OCI-LY3 (cell line): ENCODE data around the gene SRGAP2B.
"Not testable (repeated sequence)": the region's sequence is repeated elsewhere in the genome, so short reads cannot be mapped to it uniquely, and the experiment has no call there.

Source experiments
- H2AFZ ChIP-seq: fragments of 200-600, 300-600 bp; shearing (Covaris generic); 2 replicates; pipeline ENCODE4 v1.6.0; 2014; ENCODE audit warnings: antibody characterized with exemption, low read depth, low read length
- H3K27ac ChIP-seq: fragments of 200-600, 300-600 bp; sonication (generic); 2 replicates; pipeline ENCODE4 v1.5.1; 2014; ENCODE audit warnings: mild to moderate bottlenecking, low read length, moderate library complexity, mixed read lengths
- H3K27me3 ChIP-seq: fragments of 200-600, 300-600 bp; sonication (generic); 2 replicates; pipeline ENCODE4 v1.6.1; 2014; ENCODE audit warnings: low read depth, low read length, mixed read lengths
- H3K36me3 ChIP-seq: fragments of 200-600, 300-600 bp; sonication (generic); replicated peaks from 2 replicates; pipeline ENCODE3; 2014; ENCODE audit warnings: low read depth, low read length, mixed read lengths
- H3K4me1 ChIP-seq: fragments of 300-600, 200-600 bp; sonication (generic); 2 replicates; pipeline ENCODE4 v1.6.1; 2014; ENCODE audit warnings: low read length, mixed read lengths
- H3K4me2 ChIP-seq: fragments of 200-600, 300-600 bp; sonication (generic); 2 replicates; pipeline ENCODE4 v1.6.1; 2014; ENCODE audit warnings: low read length, mixed read lengths
- H3K4me3 ChIP-seq: fragments of 300-600, 200-600 bp; sonication (generic); 2 replicates; pipeline ENCODE4 v1.5.1; 2014; ENCODE audit warnings: antibody characterized with exemption, mild to moderate bottlenecking, low read length, moderate library complexity
- H3K79me2 ChIP-seq: fragments of 300-600, 200-600 bp; shearing (Covaris generic); 2 replicates; pipeline ENCODE4 v1.6.1; 2014; ENCODE audit warnings: mild to moderate bottlenecking, low read length, mixed read lengths
- H3K9ac ChIP-seq: fragments of 300-600, 200-600 bp; shearing (Covaris generic); 2 replicates; pipeline ENCODE4 v1.6.0; 2014; ENCODE audit warnings: mild to moderate bottlenecking, low read length, moderate library complexity
- H3K9me3 ChIP-seq: fragments of 200-600, 300-600 bp; shearing (Covaris generic); 2 replicates; pipeline ENCODE4 v1.6.1; 2014; ENCODE audit warnings: low read length, mixed read lengths; ENCODE audit not compliant: insufficient read depth
- H4K20me1 ChIP-seq: fragments of 200-600, 300-600 bp; sonication (generic); 2 replicates; pipeline ENCODE4 v1.6.1; 2016; ENCODE audit warnings: low read length, mixed read lengths; ENCODE audit not compliant: insufficient read depth

Gene SRGAP2B

GRCh38 chr1:145093517-145094149, 1.5 kb downstream of the SRGAP2B start:
- H3K4me1 ChIP-seq, H3K36me3 ChIP-seq, H3K27ac ChIP-seq, H2AFZ ChIP-seq, H4K20me1 ChIP-seq, H3K9me3 ChIP-seq, H3K4me2 ChIP-seq, H3K27me3 ChIP-seq, H3K79me2 ChIP-seq, H3K9ac ChIP-seq: not testable (repeated sequence)
- H3K4me3 ChIP-seq: peak overlapping the region; percentile 60

- H3K9me3 ChIP-seq, H2AFZ ChIP-seq, H3K4me2 ChIP-seq, H4K20me1 ChIP-seq, H3K4me3 ChIP-seq, H3K79me2 ChIP-seq, H3K27me3 ChIP-seq, H3K4me1 ChIP-seq, H3K27ac ChIP-seq, H3K36me3 ChIP-seq, H3K9ac ChIP-seq: not testable (repeated sequence)
Observed at GRCh38 chr1:145082483-145083255, 12.5 kb downstream of the SRGAP2B start.

- H3K27me3 ChIP-seq, H4K20me1 ChIP-seq, H3K4me1 ChIP-seq, H3K4me3 ChIP-seq, H3K9ac ChIP-seq, H3K36me3 ChIP-seq, H3K9me3 ChIP-seq, H3K79me2 ChIP-seq, H3K4me2 ChIP-seq, H2AFZ ChIP-seq, H3K27ac ChIP-seq: not testable (repeated sequence)
Observed at GRCh38 chr1:145080193-145080592, 14.9 kb downstream of the SRGAP2B start.

GRCh38 chr1:145079737-145080136, 15.4 kb downstream of the SRGAP2B start:
- H3K27me3 ChIP-seq, H3K9ac ChIP-seq, H3K9me3 ChIP-seq, H3K27ac ChIP-seq, H3K4me2 ChIP-seq, H3K79me2 ChIP-seq, H2AFZ ChIP-seq, H4K20me1 ChIP-seq, H3K4me1 ChIP-seq, H3K36me3 ChIP-seq, H3K4me3 ChIP-seq: not testable (repeated sequence)

GRCh38 chr1:145078787-145079370, 16.2 kb downstream of the SRGAP2B start:
- not testable (repeated sequence) for H3K9me3 ChIP-seq, H3K4me1 ChIP-seq, H3K79me2 ChIP-seq, H2AFZ ChIP-seq, H3K4me2 ChIP-seq, H3K4me3 ChIP-seq, H4K20me1 ChIP-seq, H3K27me3 ChIP-seq, H3K36me3 ChIP-seq, H3K27ac ChIP-seq, H3K9ac ChIP-seq

GRCh38 chr1:145077872-145078786, 17.0 kb downstream of the SRGAP2B start:
- not testable (repeated sequence) for H4K20me1 ChIP-seq, H3K79me2 ChIP-seq, H3K36me3 ChIP-seq, H3K9me3 ChIP-seq, H3K4me2 ChIP-seq, H3K4me3 ChIP-seq, H3K27ac ChIP-seq, H2AFZ ChIP-seq, H3K27me3 ChIP-seq, H3K4me1 ChIP-seq, H3K9ac ChIP-seq

- not testable (repeated sequence) for H3K4me2 ChIP-seq, H3K79me2 ChIP-seq, H3K27ac ChIP-seq, H4K20me1 ChIP-seq, H3K9me3 ChIP-seq, H3K4me1 ChIP-seq, H3K4me3 ChIP-seq, H3K36me3 ChIP-seq, H2AFZ ChIP-seq, H3K9ac ChIP-seq, H3K27me3 ChIP-seq
Observed at GRCh38 chr1:145076877-145077276, 18.3 kb downstream of the SRGAP2B start.

GRCh38 chr1:145074021-145074559, 21.0 kb downstream of the SRGAP2B start:
- not testable (repeated sequence) for H2AFZ ChIP-seq, H3K79me2 ChIP-seq, H3K4me2 ChIP-seq, H3K4me1 ChIP-seq, H4K20me1 ChIP-seq, H3K27ac ChIP-seq, H3K9ac ChIP-seq, H3K27me3 ChIP-seq, H3K9me3 ChIP-seq, H3K36me3 ChIP-seq, H3K4me3 ChIP-seq

GRCh38 chr1:145071569-145071968, 23.6 kb downstream of the SRGAP2B start:
- H3K4me1 ChIP-seq, H3K9me3 ChIP-seq, H3K9ac ChIP-seq, H3K27ac ChIP-seq, H3K27me3 ChIP-seq, H3K4me3 ChIP-seq, H3K4me2 ChIP-seq, H2AFZ ChIP-seq, H3K36me3 ChIP-seq, H3K79me2 ChIP-seq, H4K20me1 ChIP-seq: not testable (repeated sequence)
